ENCODE data around the gene HOXB9. TPM values are rescaled to one million over a fixed set of nuclear protein-coding genes. Genes with fewer than 3 reads are reported as not detected.

HOXB9 gene
- total RNA-seq, 5 donors from 2014 or later (not counting 1 experiment from before 2014, with no cell fraction given): 0.19 to 0.43 (median 0.30) TPM; not detected in 1

- H3K4me3 Mint-ChIP-seq: peak overlapping the region; percentile 74 to 92 (median 82)
- Histone ChIP-seq H3K4me1 (ENCODE audit: control insufficient read depth in 1 of 2, extremely low read depth in 1 of 2, insufficient read depth in 2 of 2, low read length in 2 of 2) (peaks cover 20 to 69% of the 10 kb centered on the region in 2 experiments), H3K27me3 (replicated peaks in 1 of 2; ENCODE audit: control insufficient read depth in 2 of 2, extremely low read depth in 1 of 2, insufficient read depth in 2 of 2, low read length in 1 of 2) (peaks cover 23 to 93% of the 10 kb centered on the region in 2 experiments), H3K9me3 (no peaks in the 10 kb centered on the region), H3K4me3 (ENCODE audit: control insufficient read depth in 1 of 2, extremely low read depth in 1 of 2, low read length in 1 of 2) (peak overlapping the region; percentile 53 to 81), H3K27ac (ENCODE audit: low read length) (no peak overlapping the region), H3K36me3 (ENCODE audit: control insufficient read depth in 2 of 2, extremely low read depth in 1 of 2, insufficient read depth in 1 of 2, low read length in 1 of 2) (no peaks in the 10 kb centered on the region)
- H3K27ac Mint-ChIP-seq: peak overlapping the region in 1 of 2 donors; percentile 65
- ChIA-PET CTCF (interaction anchor here (0.5 to 1.0 kb wide), 14 partner anchors 9 to 409 kb away, joined by 3 to 10 read pairs (median 3); partner anchors contain the start of genes HOXB5 (in 1 of the 2), HOXB6 (in 1 of the 2) and HOXB9 (in 1 of the 2)), POLR2A (interaction anchor here in 1 of 2 donors (0.6 kb wide), 2 partner anchors 387 to 566 kb away, joined by 3 to 4 read pairs; no protein-coding TSS in a partner anchor)
- peak; percentile 65 to 77 (median 69) for ATAC-seq (replicated peaks in 1 of 4)
- H3K4me1 Mint-ChIP-seq: peaks cover 39 to 55% (median 51%) of the 10 kb centered on the region in 3 donors
- DNase-seq: peak in 17 of 35 experiments; percentile 28 to 73 (median 42)
- H3K9me3 Mint-ChIP-seq: no peaks in the 10 kb centered on the region
- peaks cover 64 to 80% of the 10 kb centered on the region in 2 donors for H3K27me3 Mint-ChIP-seq
- H3K36me3 Mint-ChIP-seq: no peaks in the 10 kb centered on the region
- 2% methylated on average over 53 of the region's 67 CpGs for WGBS (ENCODE audit: insufficient coverage)
Measured at GRCh38 chr17:48612854-48613691, 13.1 kb downstream of the HOXB9 start.

- H3K9me3 ChIP-seq: no peaks in the 10 kb centered on the region
- Mint-ChIP-seq H3K27ac (peak overlapping the region in 1 of 2 donors; percentile 65), H3K36me3 (no peaks in the 10 kb centered on the region), H3K9me3 (no peaks in the 10 kb centered on the region), H3K4me1 (peaks cover 37 to 53% (median 48%) of the 10 kb centered on the region in 3 donors), H3K4me3 (peak overlapping the region; percentile 74 to 92 (median 82)), H3K27me3 (peaks cover 65 to 81% of the 10 kb centered on the region in 2 donors)
- H3K27ac ChIP-seq (ENCODE audit: low read length): no peak overlapping the region
- no peaks in the 10 kb centered on the region for H3K36me3 ChIP-seq (ENCODE audit: control insufficient read depth in 2 of 2, extremely low read depth in 1 of 2, insufficient read depth in 1 of 2, low read length in 1 of 2)
- ATAC-seq (replicated peaks in 1 of 4): peak in 2 of 4 experiments; percentile 10 to 23
- peak in 1 of 35 experiments; percentile 40 for DNase-seq
- peaks cover 22 to 92% of the 10 kb centered on the region in 2 experiments for H3K27me3 ChIP-seq (replicated peaks in 1 of 2; ENCODE audit: control insufficient read depth in 2 of 2, extremely low read depth in 1 of 2, insufficient read depth in 2 of 2, low read length in 1 of 2)
- CTCF ChIA-PET: interaction anchor here (0.5 to 1.0 kb wide), 11 partner anchors 8 to 408 kb away, joined by 3 to 10 read pairs (median 4); partner anchors contain the start of genes HOXB5 (in 1 of the 2), HOXB6 (in 1 of the 2) and HOXB9 (in 1 of the 2)
- H3K4me1 ChIP-seq (ENCODE audit: control insufficient read depth in 1 of 2, extremely low read depth in 1 of 2, insufficient read depth in 2 of 2, low read length in 2 of 2): peaks cover 20 to 64% of the 10 kb centered on the region in 2 experiments
- H3K4me3 ChIP-seq (ENCODE audit: control insufficient read depth in 1 of 2, extremely low read depth in 1 of 2, low read length in 1 of 2): peak overlapping the region; percentile 53 to 81
- POLR2A ChIA-PET: interaction anchor here in 1 of 2 donors (0.6 kb wide), 1 partner anchor 388 kb away, joined by 4 read pairs; no protein-coding TSS in a partner anchor
- WGBS (ENCODE audit: insufficient coverage): 1% methylated on average over 11 of the region's 15 CpGs
Measured at GRCh38 chr17:48612456-48612853, 13.7 kb downstream of the HOXB9 start.

GRCh38 chr17:48611681-48612455, 14.3 kb downstream of the HOXB9 start:
- Mint-ChIP-seq H3K4me1 (peaks cover 32 to 47% (median 43%) of the 10 kb centered on the region in 3 donors), H3K36me3 (no peaks in the 10 kb centered on the region), H3K27ac (no peak overlapping the region), H3K4me3 (peak overlapping the region; percentile 87 to 93 (median 92)), H3K9me3 (no peaks in the 10 kb centered on the region), H3K27me3 (peaks cover 65 to 80% of the 10 kb centered on the region in 2 donors)
- ChIA-PET POLR2A (no interaction called here), CTCF (interaction anchor here in 1 of 2 donors (0.6 kb wide), 1 partner anchor 330 kb away, joined by 10 read pairs; no protein-coding TSS in a partner anchor)
- Histone ChIP-seq H3K9me3 (no peaks in the 10 kb centered on the region), H3K4me3 (ENCODE audit: control insufficient read depth in 1 of 2, extremely low read depth in 1 of 2, low read length in 1 of 2) (peak overlapping the region; percentile 59 to 81), H3K27ac (ENCODE audit: low read length) (no peak overlapping the region), H3K27me3 (replicated peaks in 1 of 2; ENCODE audit: control insufficient read depth in 2 of 2, extremely low read depth in 1 of 2, insufficient read depth in 2 of 2, low read length in 1 of 2) (peaks cover 22 to 91% of the 10 kb centered on the region in 2 experiments), H3K4me1 (ENCODE audit: control insufficient read depth in 1 of 2, extremely low read depth in 1 of 2, insufficient read depth in 2 of 2, low read length in 2 of 2) (peaks cover 20 to 64% of the 10 kb centered on the region in 2 experiments), H3K36me3 (ENCODE audit: control insufficient read depth in 2 of 2, extremely low read depth in 1 of 2, insufficient read depth in 1 of 2, low read length in 1 of 2) (no peaks in the 10 kb centered on the region)
- ATAC-seq (replicated peaks in 1 of 4) (peak in 1 of 4 experiments; percentile 18), DNase-seq (peak in 1 of 35 experiments; percentile 41)
- 2% methylated on average over 21 of the region's 36 CpGs for whole genome bisulfite sequencing (ENCODE audit: insufficient coverage)

- under 1% methylated on average over 10 of the region's 22 CpGs for WGBS (ENCODE audit: insufficient coverage)
- H3K4me3 Mint-ChIP-seq: peak overlapping the region; percentile 87 to 93 (median 92)
- Histone ChIP-seq H3K36me3 (ENCODE audit: control insufficient read depth in 2 of 2, extremely low read depth in 1 of 2, insufficient read depth in 1 of 2, low read length in 1 of 2) (no peaks in the 10 kb centered on the region), H3K27ac (ENCODE audit: low read length) (no peak overlapping the region), H3K9me3 (no peaks in the 10 kb centered on the region), H3K4me3 (ENCODE audit: control insufficient read depth in 1 of 2, extremely low read depth in 1 of 2, low read length in 1 of 2) (peak overlapping the region; percentile 81 to 89), H3K27me3 (replicated peaks in 1 of 2; ENCODE audit: control insufficient read depth in 2 of 2, extremely low read depth in 1 of 2, insufficient read depth in 2 of 2, low read length in 1 of 2) (peaks cover 25 to 91% of the 10 kb centered on the region in 2 experiments), H3K4me1 (ENCODE audit: control insufficient read depth in 1 of 2, extremely low read depth in 1 of 2, insufficient read depth in 2 of 2, low read length in 2 of 2) (peaks cover 20 to 64% of the 10 kb centered on the region in 2 experiments)
- peaks cover 68 to 79% of the 10 kb centered on the region in 2 donors for H3K27me3 Mint-ChIP-seq
- ATAC-seq (replicated peaks in 1 of 4) (no peak), DNase-seq (no peak)
- no peaks in the 10 kb centered on the region for H3K9me3 Mint-ChIP-seq
- peak overlapping the region; percentile 52 to 59 for H3K27ac Mint-ChIP-seq
- CTCF ChIA-PET: no interaction called here
- no peaks in the 10 kb centered on the region for H3K36me3 Mint-ChIP-seq
- POLR2A ChIA-PET: no interaction called here
- peaks cover 32 to 45% (median 43%) of the 10 kb centered on the region in 3 donors for H3K4me1 Mint-ChIP-seq
Measured at GRCh38 chr17:48611213-48611612, 14.9 kb downstream of the HOXB9 start.

- Histone ChIP-seq H3K4me1 (ENCODE audit: control insufficient read depth in 1 of 2, extremely low read depth in 1 of 2, insufficient read depth in 2 of 2, low read length in 2 of 2) (peaks cover 20 to 60% of the 10 kb centered on the region in 2 experiments), H3K36me3 (ENCODE audit: control insufficient read depth in 2 of 2, extremely low read depth in 1 of 2, insufficient read depth in 1 of 2, low read length in 1 of 2) (no peaks in the 10 kb centered on the region), H3K27ac (ENCODE audit: low read length) (no peak within 1 kb of the TSS), H3K9me3 (no peaks in the 10 kb centered on the region), H3K4me3 (ENCODE audit: control insufficient read depth in 1 of 2, extremely low read depth in 1 of 2, low read length in 1 of 2) (peak within 1 kb of the TSS; percentile 81 to 89), H3K27me3 (replicated peaks in 1 of 2; ENCODE audit: control insufficient read depth in 2 of 2, extremely low read depth in 1 of 2, insufficient read depth in 2 of 2, low read length in 1 of 2) (peaks cover 29 to 89% of the 10 kb centered on the region in 2 experiments)
- peaks cover 32 to 45% (median 40%) of the 10 kb centered on the region in 3 donors for H3K4me1 Mint-ChIP-seq
- CTCF ChIA-PET: interaction anchor here in 1 of 2 donors (0.6 kb wide), 2 partner anchors 9 to 731 kb away, joined by 3 read pairs; no protein-coding TSS in a partner anchor
- POLR2A ChIA-PET: no interaction called here
- ATAC-seq (replicated peaks in 1 of 4) (peak; percentile 28 to 43 (median 36)), DNase-seq (peak in 18 of 35 experiments; percentile 33 to 70 (median 48))
- no peaks in the 10 kb centered on the region for H3K9me3 Mint-ChIP-seq
- peak within 1 kb of the TSS; percentile 87 to 93 (median 92) for H3K4me3 Mint-ChIP-seq
- peaks cover 66 to 77% of the 10 kb centered on the region in 2 donors for H3K27me3 Mint-ChIP-seq
- peak within 1 kb of the TSS; percentile 52 to 59 for H3K27ac Mint-ChIP-seq
- H3K36me3 Mint-ChIP-seq: no peaks in the 10 kb centered on the region
- under 1% methylated on average over 55 of the region's 79 CpGs for WGBS (ENCODE audit: insufficient coverage)
Measured at GRCh38 chr17:48610282-48611211, 15.6 kb downstream of the HOXB9 start, which contains the start of gene HOXB7. Gene HOXB7 (minus strand): TSS chr17:48611017. CDS start chr17:48610918, 99 bp downstream.
